SK-N-SH (cell line): ENCODE measurements around the gene ARHGEF28.

ENCODE experiments used
- CTCF ChIP-seq: fragments of 200-600 bp; sonication (generic); IDR thresholded peaks from 2 replicates; pipeline ENCODE4 v1.6.1; 2017; ENCODE audit warnings: antibody characterized with exemption, mild to moderate bottlenecking, moderate library complexity
- EP300 ChIP-seq, 2 experiments: IDR thresholded peaks; 2 replicates each; pipeline versions ENCODE4 v1.4.0 to v1.6.1; 2012; ENCODE audit warnings: borderline replicate concordance in 1 of 2, low read depth in 1 of 2, low read length in 1 of 2
- FOXJ3 ChIP-seq: sonication (generic); formaldehyde crosslinking; IDR thresholded peaks from 2 replicates; pipeline ENCODE4 v1.5.1; 2020; ENCODE audit warnings: mild to moderate bottlenecking, missing genetic modification reagents
- FOXM1 ChIP-seq: IDR thresholded peaks from 2 replicates; pipeline ENCODE4 v1.4.0; 2012; ENCODE audit warnings: low read depth, mild to moderate bottlenecking
- JUND ChIP-seq: IDR thresholded peaks from 2 replicates; pipeline ENCODE4 v1.4.0; 2012
- MEF2A ChIP-seq: IDR thresholded peaks from 2 replicates; pipeline ENCODE4 v1.4.0; 2012; ENCODE audit warnings: low read depth, borderline replicate concordance
- MXI1 ChIP-seq: IDR thresholded peaks from 2 replicates; pipeline ENCODE4 v1.6.1; 2012; ENCODE audit warnings: mild to moderate bottlenecking, low read depth, low read length, improper control_type of control experiment
- NRF1 ChIP-seq: IDR thresholded peaks from 2 replicates; pipeline ENCODE4 v1.6.1; 2012; ENCODE audit warnings: low read depth, mild to moderate bottlenecking, low read length
- POLR2AphosphoS5 ChIP-seq: IDR thresholded peaks from 2 replicates; pipeline ENCODE4 v1.6.1; 2012; ENCODE audit warnings: low read depth, low read length

DNA sequence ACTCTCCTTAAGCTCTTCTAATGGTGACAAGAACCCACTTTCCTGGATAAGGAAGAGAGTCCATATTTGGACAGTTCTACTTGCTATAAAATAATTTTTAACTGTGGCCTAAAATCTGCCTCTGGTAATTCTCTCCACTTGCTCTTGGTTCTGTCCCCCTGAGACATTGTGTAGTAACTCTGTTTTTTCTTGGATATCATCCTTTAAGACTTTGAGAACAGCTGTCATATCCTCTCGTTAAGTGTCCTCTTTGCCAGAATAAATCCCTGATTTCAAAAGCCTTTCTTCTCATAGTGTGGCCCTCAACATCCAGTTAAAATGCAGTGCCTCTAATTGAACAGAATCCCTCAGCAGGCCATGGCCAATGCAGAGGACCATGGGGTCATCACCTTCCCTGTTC, 101.5 kb downstream of the ARHGEF28 start:
- TF ChIP-seq JUND (no peak), FOXJ3 (no peak), CTCF (no peak), MXI1 (no peak), EP300 (IDR thresholded peaks at IDR 0.05; ENCODE audit: borderline replicate concordance in 1 of 2, low read depth in 1 of 2, low read length in 1 of 2) (no peak), MEF2A (no peak), POLR2AphosphoS5 (no peak), NRF1 (no peak), FOXM1 (no peak)
